Measurements from ENCODE around the gene NBEA. TPM values are rescaled to one million over a fixed set of nuclear protein-coding genes. Genes with fewer than 3 reads are reported as not detected.
"Not testable (repeated sequence)": the region's sequence is repeated elsewhere in the genome, so short reads cannot be mapped to it uniquely, and the experiment has no call there.

Gene NBEA
- total RNA-seq, 1 donor from 2014 or later: 0.18 TPM

DNA sequence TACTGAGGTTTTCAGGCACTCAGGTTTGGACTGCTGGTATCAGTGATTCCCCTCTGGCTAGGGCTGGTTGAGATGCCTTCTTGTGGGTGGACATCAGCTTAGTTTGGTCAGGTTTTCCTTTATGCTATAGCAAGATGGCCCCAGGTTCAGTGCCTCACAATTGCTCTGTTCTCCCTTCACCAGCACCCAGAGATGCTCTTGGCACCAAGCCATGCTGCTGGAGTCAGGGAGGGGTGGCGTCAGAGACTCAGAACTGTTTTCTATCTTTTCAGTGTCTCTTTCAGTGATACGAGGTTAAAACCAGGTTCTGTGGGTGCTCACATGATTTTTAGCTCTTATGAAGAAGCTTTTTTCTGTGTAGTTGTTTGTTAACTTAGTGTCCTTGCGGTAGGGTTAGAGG, 96.9 kb downstream of the NBEA start:
- intact Hi-C loops (cut with micrococcal nuclease): no loop called here
- Mint-ChIP-seq H3K27ac (no peak overlapping the region), H3K27me3 (ENCODE audit: insufficient read depth) (no peaks in the 10 kb centered on the region), H3K9me3 (peaks cover 9% of the 10 kb centered on the region), H3K4me1 (ENCODE audit: low read depth) (no peaks in the 10 kb centered on the region), H3K4me3 (no peak overlapping the region), H3K36me3 (ENCODE audit: low read depth) (no peaks in the 10 kb centered on the region)
- no peak for DNase-seq (ENCODE audit: low spot score)

DNA sequence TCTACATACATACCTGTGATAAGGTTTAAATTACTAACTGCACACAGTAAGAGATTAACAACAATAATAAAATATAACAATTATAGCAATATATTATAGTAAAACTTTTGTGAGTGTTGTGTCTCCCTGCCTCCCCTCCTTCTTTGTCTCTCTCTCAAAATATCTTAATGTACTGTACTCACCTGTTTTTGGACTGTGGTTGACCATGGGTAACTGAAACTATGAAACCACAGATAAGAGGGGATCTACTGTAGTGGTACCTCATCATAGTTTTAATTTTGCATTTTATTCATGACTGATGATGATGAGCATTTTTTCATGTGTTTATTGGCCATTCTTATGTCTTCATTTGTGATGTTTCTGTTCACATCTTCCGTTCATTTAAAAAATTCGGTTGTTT, 104.5 kb downstream of the NBEA start:
- Mint-ChIP-seq H3K36me3 (ENCODE audit: low read depth) (no peaks in the 10 kb centered on the region), H3K27me3 (ENCODE audit: insufficient read depth) (no peaks in the 10 kb centered on the region), H3K9me3 (no peaks in the 10 kb centered on the region), H3K4me1 (ENCODE audit: low read depth) (no peaks in the 10 kb centered on the region), H3K4me3 (no peak overlapping the region), H3K27ac (no peak overlapping the region)
- intact Hi-C loops (cut with micrococcal nuclease): no loop called here
- no peak for DNase-seq (ENCODE audit: low spot score)

GRCh38 chr13:35055705-35056104, 113.6 kb downstream of the NBEA start:
- no peaks in the 10 kb centered on the region for H3K27me3 Mint-ChIP-seq (ENCODE audit: insufficient read depth)
- H3K36me3 Mint-ChIP-seq (ENCODE audit: low read depth): no peaks in the 10 kb centered on the region
- no peak for DNase-seq (ENCODE audit: low spot score)
- H3K9me3 Mint-ChIP-seq: no peaks in the 10 kb centered on the region
- intact Hi-C loops (cut with micrococcal nuclease): no loop called here
- no peaks in the 10 kb centered on the region for H3K4me1 Mint-ChIP-seq (ENCODE audit: low read depth)
- H3K4me3 Mint-ChIP-seq: no peak overlapping the region
- no peak overlapping the region for H3K27ac Mint-ChIP-seq

GRCh38 chr13:35057858-35058257, 115.8 kb downstream of the NBEA start:
- Mint-ChIP-seq H3K4me3 (no peak overlapping the region), H3K27ac (no peak overlapping the region), H3K9me3 (no peaks in the 10 kb centered on the region), H3K27me3 (ENCODE audit: insufficient read depth) (no peaks in the 10 kb centered on the region), H3K36me3 (ENCODE audit: low read depth) (no peaks in the 10 kb centered on the region), H3K4me1 (ENCODE audit: low read depth) (no peaks in the 10 kb centered on the region)
- intact Hi-C loops (cut with micrococcal nuclease): no loop called here
- DNase-seq (ENCODE audit: low spot score): no peak

DNA sequence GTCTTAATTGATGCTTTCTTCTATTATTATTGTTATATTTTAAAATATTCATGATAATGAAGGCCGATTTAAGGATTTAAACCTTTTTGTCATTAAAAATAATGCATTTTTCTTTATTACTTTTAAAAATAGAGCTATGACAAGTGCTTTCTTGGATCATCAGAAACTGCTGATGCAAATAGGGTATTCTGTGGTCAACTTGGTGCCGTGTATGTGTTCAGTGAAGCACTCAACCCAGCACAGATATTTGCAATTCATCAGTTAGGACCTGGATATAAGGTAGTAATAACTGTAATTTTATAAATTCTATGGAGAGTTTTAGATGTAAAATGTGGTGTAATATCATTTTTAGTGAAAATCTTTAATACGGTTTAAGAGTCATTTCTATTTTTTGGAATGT, 116.5 kb downstream of the NBEA start:
- H3K4me3 Mint-ChIP-seq; H3K36me3 Mint-ChIP-seq (ENCODE audit: low read depth); H3K27ac Mint-ChIP-seq; H3K4me1 Mint-ChIP-seq (ENCODE audit: low read depth); intact Hi-C loops (cut with micrococcal nuclease); H3K27me3 Mint-ChIP-seq (ENCODE audit: insufficient read depth); H3K9me3 Mint-ChIP-seq; DNase-seq (ENCODE audit: low spot score): not testable (repeated sequence)

DNA sequence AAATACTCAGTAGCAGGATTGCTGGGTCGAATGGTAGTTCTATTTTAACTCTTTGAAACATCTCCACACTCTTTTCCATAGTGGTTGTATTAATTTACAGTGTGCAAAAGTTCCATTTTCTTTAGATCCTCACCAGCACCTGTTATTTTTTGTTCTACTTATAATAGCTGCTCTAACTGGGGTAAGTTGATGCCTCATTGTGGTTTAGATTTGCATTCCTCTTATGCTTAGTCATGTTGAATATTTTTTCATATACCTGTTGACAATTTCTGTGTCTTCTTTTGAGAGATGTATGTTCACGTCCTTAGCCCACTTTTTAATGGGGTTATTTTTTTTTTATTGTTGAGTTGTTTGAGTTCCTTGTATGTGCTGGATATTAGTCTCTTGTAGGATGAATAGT, 144.6 kb downstream of the NBEA start:
- Mint-ChIP-seq H3K27ac (no peak overlapping the region), H3K9me3 (peaks cover 29% of the 10 kb centered on the region), H3K4me3 (no peak overlapping the region), H3K4me1 (ENCODE audit: low read depth) (no peaks in the 10 kb centered on the region), H3K36me3 (ENCODE audit: low read depth) (no peaks in the 10 kb centered on the region), H3K27me3 (ENCODE audit: insufficient read depth) (no peaks in the 10 kb centered on the region)
- intact Hi-C loops (cut with micrococcal nuclease): no loop called here
- no peak for DNase-seq (ENCODE audit: low spot score)

- intact Hi-C loops (cut with micrococcal nuclease): no loop called here
- Mint-ChIP-seq H3K9me3 (peaks cover 5% of the 10 kb centered on the region), H3K36me3 (ENCODE audit: low read depth) (no peaks in the 10 kb centered on the region), H3K4me1 (ENCODE audit: low read depth) (no peaks in the 10 kb centered on the region), H3K27me3 (ENCODE audit: insufficient read depth) (no peaks in the 10 kb centered on the region), H3K27ac (no peak overlapping the region), H3K4me3 (no peak overlapping the region)
- DNase-seq (ENCODE audit: low spot score): no peak
Observed at GRCh38 chr13:35092251-35092650, 150.2 kb downstream of the NBEA start.

DNA sequence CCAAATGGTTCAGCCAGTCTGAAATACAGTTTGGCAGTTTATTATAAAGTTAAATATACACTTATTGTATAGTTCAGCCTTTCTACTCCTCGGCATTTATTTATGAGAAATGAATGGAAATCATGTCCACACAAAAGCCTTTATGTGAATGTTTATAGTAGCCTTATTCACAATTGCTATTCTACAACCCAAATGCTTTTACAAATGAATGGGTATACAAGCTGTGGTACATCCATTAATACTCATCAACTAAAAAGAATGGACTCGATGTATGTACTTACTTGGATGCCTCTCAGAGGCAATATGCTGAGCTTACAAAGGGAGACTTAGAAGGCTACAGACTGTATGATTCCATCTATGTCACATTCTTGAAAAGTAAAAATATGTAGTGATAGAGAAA, 150.7 kb downstream of the NBEA start:
- no peak overlapping the region for H3K4me3 Mint-ChIP-seq
- H3K27ac Mint-ChIP-seq: no peak overlapping the region
- H3K9me3 Mint-ChIP-seq: peaks cover 2% of the 10 kb centered on the region
- no peak for DNase-seq (ENCODE audit: low spot score)
- no peaks in the 10 kb centered on the region for H3K4me1 Mint-ChIP-seq (ENCODE audit: low read depth)
- no peaks in the 10 kb centered on the region for H3K27me3 Mint-ChIP-seq (ENCODE audit: insufficient read depth)
- no peaks in the 10 kb centered on the region for H3K36me3 Mint-ChIP-seq (ENCODE audit: low read depth)
- intact Hi-C loops (cut with micrococcal nuclease): no loop called here

GRCh38 chr13:35093356-35093755, 151.3 kb downstream of the NBEA start:
- no peaks in the 10 kb centered on the region for H3K9me3 Mint-ChIP-seq
- no peaks in the 10 kb centered on the region for H3K27me3 Mint-ChIP-seq (ENCODE audit: insufficient read depth)
- H3K36me3 Mint-ChIP-seq (ENCODE audit: low read depth): no peaks in the 10 kb centered on the region
- no peaks in the 10 kb centered on the region for H3K4me1 Mint-ChIP-seq (ENCODE audit: low read depth)
- no peak for DNase-seq (ENCODE audit: low spot score)
- intact Hi-C loops (cut with micrococcal nuclease): no loop called here
- H3K27ac Mint-ChIP-seq: no peak overlapping the region
- no peak overlapping the region for H3K4me3 Mint-ChIP-seq

DNA sequence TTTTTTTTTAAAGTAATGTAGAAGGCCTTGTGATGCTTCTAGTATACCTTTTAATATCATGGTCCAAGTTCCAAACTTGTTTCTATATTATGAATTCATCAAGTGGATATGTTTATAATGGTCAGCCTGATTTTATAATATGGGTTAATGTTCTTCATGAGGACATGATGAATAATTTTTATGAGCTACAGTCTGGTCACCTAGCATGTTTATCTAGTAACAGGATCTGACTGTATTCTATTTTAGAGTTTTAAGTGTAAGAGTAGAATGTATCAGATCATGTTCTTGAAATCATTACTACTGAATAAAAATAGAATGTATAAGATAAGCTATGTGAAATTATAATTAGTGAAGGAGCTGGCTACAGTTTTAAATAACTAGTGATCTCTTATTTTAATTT, 164.7 kb downstream of the NBEA start:
- intact Hi-C loops (cut with micrococcal nuclease): not testable (repeated sequence)

GRCh38 chr13:35107535-35107934, 165.5 kb downstream of the NBEA start:
- H3K36me3 Mint-ChIP-seq (ENCODE audit: low read depth): no peaks in the 10 kb centered on the region
- H3K4me1 Mint-ChIP-seq (ENCODE audit: low read depth): no peaks in the 10 kb centered on the region
- DNase-seq (ENCODE audit: low spot score): no peak
- H3K27me3 Mint-ChIP-seq (ENCODE audit: insufficient read depth): no peaks in the 10 kb centered on the region
- intact Hi-C loops (cut with micrococcal nuclease): no loop called here
- H3K27ac Mint-ChIP-seq: no peak overlapping the region
- no peak overlapping the region for H3K4me3 Mint-ChIP-seq
- no peaks in the 10 kb centered on the region for H3K9me3 Mint-ChIP-seq

More for the DNA sequence above, 164.7 kb downstream of the NBEA start:
- not testable (repeated sequence) for H3K36me3 Mint-ChIP-seq (ENCODE audit: low read depth); H3K27ac Mint-ChIP-seq; H3K4me1 Mint-ChIP-seq (ENCODE audit: low read depth); H3K4me3 Mint-ChIP-seq; H3K27me3 Mint-ChIP-seq (ENCODE audit: insufficient read depth); DNase-seq (ENCODE audit: low spot score); H3K9me3 Mint-ChIP-seq

GRCh38 chr13:35113612-35114011, 171.5 kb downstream of the NBEA start:
- H3K9me3 Mint-ChIP-seq; H3K36me3 Mint-ChIP-seq (ENCODE audit: low read depth); H3K4me1 Mint-ChIP-seq (ENCODE audit: low read depth); H3K27ac Mint-ChIP-seq; intact Hi-C loops (cut with micrococcal nuclease); H3K27me3 Mint-ChIP-seq (ENCODE audit: insufficient read depth); H3K4me3 Mint-ChIP-seq; DNase-seq (ENCODE audit: low spot score): not testable (repeated sequence)

DNA sequence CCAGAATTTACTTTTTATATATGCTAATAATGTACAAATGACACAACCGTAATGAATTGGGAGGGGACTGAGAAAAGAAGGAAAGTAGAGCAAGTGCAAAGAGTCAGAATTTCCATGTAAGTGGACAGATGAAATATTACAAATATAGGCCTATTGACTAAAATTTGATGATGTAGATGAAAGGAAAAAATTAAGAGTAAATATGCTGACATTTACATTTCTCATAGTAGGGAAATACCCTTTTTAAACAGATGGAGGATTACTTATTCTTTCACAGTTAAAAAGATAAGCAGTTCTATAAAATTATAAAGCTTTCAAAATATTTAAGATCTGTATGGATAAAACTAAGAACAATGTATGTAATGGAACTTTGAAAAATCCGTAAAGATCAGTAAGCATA, 185.4 kb downstream of the NBEA start:
- intact Hi-C loops (cut with micrococcal nuclease): no loop called here
- Mint-ChIP-seq H3K4me3 (no peak overlapping the region), H3K4me1 (ENCODE audit: low read depth) (no peaks in the 10 kb centered on the region), H3K36me3 (ENCODE audit: low read depth) (no peaks in the 10 kb centered on the region), H3K27ac (no peak overlapping the region), H3K27me3 (ENCODE audit: insufficient read depth) (no peaks in the 10 kb centered on the region), H3K9me3 (no peaks in the 10 kb centered on the region)
- DNase-seq (ENCODE audit: low spot score): no peak

- intact Hi-C loops (cut with micrococcal nuclease): no loop called here
- no peaks in the 10 kb centered on the region for H3K4me1 Mint-ChIP-seq (ENCODE audit: low read depth)
- H3K4me3 Mint-ChIP-seq: no peak overlapping the region
- no peaks in the 10 kb centered on the region for H3K27me3 Mint-ChIP-seq (ENCODE audit: insufficient read depth)
- no peak overlapping the region for H3K27ac Mint-ChIP-seq
- no peaks in the 10 kb centered on the region for H3K36me3 Mint-ChIP-seq (ENCODE audit: low read depth)
- DNase-seq (ENCODE audit: low spot score): no peak
- no peaks in the 10 kb centered on the region for H3K9me3 Mint-ChIP-seq
Observed at GRCh38 chr13:35129500-35129899, 187.4 kb downstream of the NBEA start.
